ENCODE data around the gene MTA2.
"Not testable (repeated sequence)": the region's sequence is repeated elsewhere in the genome, so short reads cannot be mapped to it uniquely, and the experiment has no call there.

MTA2 gene

DNA sequence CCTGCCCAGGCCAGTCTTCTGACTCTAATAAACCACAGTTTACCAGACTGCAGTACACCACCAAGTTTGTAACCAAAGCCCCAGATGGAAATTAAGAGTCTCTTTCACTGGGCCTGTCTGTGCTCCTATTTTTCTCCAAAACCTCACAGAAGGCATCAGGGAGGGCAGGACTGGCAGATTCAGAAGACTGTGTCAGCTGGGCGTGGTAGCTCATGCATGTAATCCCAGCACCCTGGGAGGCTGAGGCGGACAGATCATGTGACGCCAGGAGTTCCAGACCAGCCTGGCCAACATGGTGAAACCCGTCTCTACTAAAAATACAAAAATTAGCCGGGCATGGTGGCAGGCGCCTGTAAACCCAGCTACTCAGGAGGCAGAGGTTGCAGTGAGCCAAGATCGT is 16.3 kb downstream of the MTA2 start:
- H3K9me3 ChIP-seq (ENCODE audit: control extremely low read depth in 1 of 5, control insufficient read depth in 4 of 5, insufficient read depth in 2 of 5, low read depth in 1 of 5, low read length in 4 of 5); H3K27ac ChIP-seq (ENCODE audit: insufficient read depth in 1 of 2, low read depth in 1 of 2, low read length in 2 of 2, poor library complexity in 1 of 2, severe bottlenecking in 2 of 2); POLR2A ChIA-PET; H3K4me3 ChIP-seq (ENCODE audit: control insufficient read depth in 1 of 7, extremely low read depth in 1 of 7, insufficient read depth in 4 of 7, low read depth in 2 of 7, low read length in 6 of 7); H3K27me3 ChIP-seq (replicated peaks in 2 of 5; ENCODE audit: control insufficient read depth in 4 of 5, insufficient read depth in 5 of 5, low read length in 4 of 5); H3K4me1 ChIP-seq (ENCODE audit: control extremely low read depth in 1 of 4, control insufficient read depth in 4 of 4, insufficient read depth in 4 of 4, low read length in 3 of 4); DNase-seq: not testable (repeated sequence)
- CTCF ChIA-PET = interaction anchor here (1.8 kb wide), 1 partner anchor 11 kb away, joined by 6 read pairs; the partner anchor contains the start of gene EEF1G
- WGBS (ENCODE audit: insufficient coverage) = 98% methylated on average over 6 of the region's 7 CpGs
- peaks cover 4 to 51% (median 38%) of the 10 kb centered on the region in 4 experiments for H3K36me3 ChIP-seq (ENCODE audit: control insufficient read depth in 4 of 4, insufficient read depth in 4 of 4, low read length in 3 of 4)

DNA sequence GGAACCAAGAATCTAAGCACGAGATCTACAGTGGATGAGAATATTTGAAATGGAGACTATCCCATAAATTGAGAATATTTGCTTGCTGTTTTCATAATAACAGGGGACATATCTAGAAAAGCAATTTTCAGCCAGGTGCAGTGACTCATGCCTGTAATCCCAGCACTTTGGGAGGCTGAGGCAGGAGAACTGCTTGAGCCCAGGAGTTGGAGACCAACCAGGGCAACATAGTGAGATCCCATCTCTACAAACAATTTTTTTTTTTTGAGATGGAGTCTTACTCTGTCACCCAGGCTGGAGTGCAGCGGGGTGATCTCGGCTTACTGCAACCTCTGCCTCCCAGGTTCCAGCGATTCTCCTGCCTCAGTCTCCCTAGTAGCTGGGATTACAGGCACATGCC is 19.9 kb downstream of the MTA2 start:
- CTCF ChIA-PET = interaction anchor here (0.9 kb wide), 1 partner anchor 202 kb away, joined by 4 read pairs; no protein-coding TSS in a partner anchor
- POLR2A ChIA-PET; H3K27ac ChIP-seq (ENCODE audit: insufficient read depth in 1 of 2, low read depth in 1 of 2, low read length in 2 of 2, poor library complexity in 1 of 2, severe bottlenecking in 2 of 2); H3K27me3 ChIP-seq (replicated peaks in 2 of 5; ENCODE audit: control insufficient read depth in 4 of 5, insufficient read depth in 5 of 5, low read length in 4 of 5); H3K4me1 ChIP-seq (ENCODE audit: control extremely low read depth in 1 of 4, control insufficient read depth in 4 of 4, insufficient read depth in 4 of 4, low read length in 3 of 4); H3K9me3 ChIP-seq (ENCODE audit: control extremely low read depth in 1 of 5, control insufficient read depth in 4 of 5, insufficient read depth in 2 of 5, low read depth in 1 of 5, low read length in 4 of 5); DNase-seq; H3K4me3 ChIP-seq (ENCODE audit: control insufficient read depth in 1 of 7, extremely low read depth in 1 of 7, insufficient read depth in 4 of 7, low read depth in 2 of 7, low read length in 6 of 7): not testable (repeated sequence)
- WGBS (ENCODE audit: insufficient coverage) = 100% methylated on average over 4 of the region's 4 CpGs
- H3K36me3 ChIP-seq (ENCODE audit: control insufficient read depth in 4 of 4, insufficient read depth in 4 of 4, low read length in 3 of 4) = peaks cover 9 to 63% (median 38%) of the 10 kb centered on the region in 4 experiments

DNA sequence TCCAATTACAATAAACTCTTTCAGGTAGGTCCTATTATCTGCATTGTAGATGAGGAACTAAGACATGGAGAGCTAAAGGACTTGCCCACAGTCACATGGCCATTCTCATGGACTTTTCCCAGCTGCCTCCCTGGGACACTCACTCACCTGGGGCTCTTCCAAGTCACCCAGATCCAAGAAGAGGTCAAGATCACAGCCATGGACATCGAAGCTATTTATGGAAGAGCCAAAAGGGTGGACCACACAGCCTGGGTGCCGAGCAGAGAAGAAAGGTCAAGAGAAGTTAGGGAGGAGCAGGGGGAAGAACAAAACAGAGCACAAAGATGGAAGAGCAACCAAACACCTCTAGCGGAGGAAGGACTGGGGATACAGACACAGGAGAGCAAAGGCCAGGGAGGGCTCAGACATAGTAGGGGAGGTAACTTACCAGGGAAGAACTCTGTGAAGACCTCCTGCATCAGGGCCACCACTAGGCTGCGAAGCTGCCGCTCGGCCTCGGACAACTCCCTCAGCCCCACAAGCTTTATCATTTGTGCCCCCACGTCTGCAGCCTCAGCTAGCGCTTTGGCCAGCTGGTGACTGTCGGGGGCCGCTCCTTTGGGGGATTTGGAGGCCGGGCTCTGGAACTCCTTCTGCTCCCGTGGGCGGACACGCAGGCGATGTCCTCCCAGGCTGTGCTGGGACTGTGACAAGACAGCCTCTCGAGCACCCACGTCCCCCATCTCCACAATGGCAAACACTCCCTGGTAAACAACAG is 20.5 kb downstream of the MTA2 start:
- Histone ChIP-seq H3K27me3 (replicated peaks in 2 of 5; ENCODE audit: control insufficient read depth in 4 of 5, insufficient read depth in 5 of 5, low read length in 4 of 5) (no peaks in the 10 kb centered on the region), H3K4me3 (ENCODE audit: control insufficient read depth in 1 of 7, extremely low read depth in 1 of 7, insufficient read depth in 4 of 7, low read depth in 2 of 7, low read length in 6 of 7) (no peak overlapping the region), H3K4me1 (ENCODE audit: control extremely low read depth in 1 of 4, control insufficient read depth in 4 of 4, insufficient read depth in 4 of 4, low read length in 3 of 4) (no peaks in the 10 kb centered on the region), H3K36me3 (ENCODE audit: control insufficient read depth in 4 of 4, insufficient read depth in 4 of 4, low read length in 3 of 4) (peaks cover 12 to 66% (median 41%) of the 10 kb centered on the region in 4 experiments), H3K9me3 (ENCODE audit: control extremely low read depth in 1 of 5, control insufficient read depth in 4 of 5, insufficient read depth in 2 of 5, low read depth in 1 of 5, low read length in 4 of 5) (no peaks in the 10 kb centered on the region), H3K27ac (ENCODE audit: insufficient read depth in 1 of 2, low read depth in 1 of 2, low read length in 2 of 2, poor library complexity in 1 of 2, severe bottlenecking in 2 of 2) (no peak overlapping the region)
- POLR2A ChIA-PET = no interaction called here
- CTCF ChIA-PET = interaction anchor here (1.4 kb wide), 1 partner anchor 12 kb away, joined by 3 read pairs; no protein-coding TSS in a partner anchor
- WGBS (ENCODE audit: insufficient coverage) = 98% methylated on average over 11 of the region's 18 CpGs
- no peak for DNase-seq

DNA sequence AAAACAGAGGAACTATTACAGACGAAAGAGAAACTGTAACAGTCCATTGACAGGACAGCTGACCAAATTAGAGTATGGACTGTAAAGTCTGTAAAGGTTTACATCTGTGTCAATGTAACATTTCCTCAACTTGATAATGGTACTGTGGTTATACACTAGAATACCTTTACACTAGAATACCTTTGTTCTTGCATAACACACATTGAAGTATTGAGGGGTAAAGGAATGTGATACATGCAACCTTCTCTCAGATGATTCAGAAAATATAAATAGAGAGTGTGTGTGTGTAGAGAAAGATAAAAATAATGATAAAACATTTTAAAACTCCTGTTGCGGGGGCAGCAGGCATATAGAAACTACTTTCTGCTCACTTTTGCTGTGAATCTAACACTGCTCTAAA is 22.4 kb downstream of the MTA2 start:
- no peaks in the 10 kb centered on the region for H3K9me3 ChIP-seq (ENCODE audit: control extremely low read depth in 1 of 5, control insufficient read depth in 4 of 5, insufficient read depth in 2 of 5, low read depth in 1 of 5, low read length in 4 of 5)
- no peak overlapping the region for H3K4me3 ChIP-seq (ENCODE audit: control insufficient read depth in 1 of 7, extremely low read depth in 1 of 7, insufficient read depth in 4 of 7, low read depth in 2 of 7, low read length in 6 of 7)
- POLR2A ChIA-PET = no interaction called here
- no peaks in the 10 kb centered on the region for H3K27me3 ChIP-seq (replicated peaks in 2 of 5; ENCODE audit: control insufficient read depth in 4 of 5, insufficient read depth in 5 of 5, low read length in 4 of 5)
- H3K27ac ChIP-seq (ENCODE audit: insufficient read depth in 1 of 2, low read depth in 1 of 2, low read length in 2 of 2, poor library complexity in 1 of 2, severe bottlenecking in 2 of 2) = no peak overlapping the region
- H3K36me3 ChIP-seq (ENCODE audit: control insufficient read depth in 4 of 4, insufficient read depth in 4 of 4, low read length in 3 of 4) = peaks cover 10 to 62% (median 40%) of the 10 kb centered on the region in 4 experiments
- peaks cover 2 to 15% (median 15%) of the 10 kb centered on the region in 4 experiments for H3K4me1 ChIP-seq (ENCODE audit: control extremely low read depth in 1 of 4, control insufficient read depth in 4 of 4, insufficient read depth in 4 of 4, low read length in 3 of 4)
- CTCF ChIA-PET = interaction anchor here (1.4 to 1.5 kb wide), 2 partner anchors 9 to 13 kb away, joined by 3 read pairs; no protein-coding TSS in a partner anchor
- no peak for DNase-seq
- WGBS (ENCODE audit: insufficient coverage) = 100% methylated on average over 1 of the region's 2 CpGs

DNA sequence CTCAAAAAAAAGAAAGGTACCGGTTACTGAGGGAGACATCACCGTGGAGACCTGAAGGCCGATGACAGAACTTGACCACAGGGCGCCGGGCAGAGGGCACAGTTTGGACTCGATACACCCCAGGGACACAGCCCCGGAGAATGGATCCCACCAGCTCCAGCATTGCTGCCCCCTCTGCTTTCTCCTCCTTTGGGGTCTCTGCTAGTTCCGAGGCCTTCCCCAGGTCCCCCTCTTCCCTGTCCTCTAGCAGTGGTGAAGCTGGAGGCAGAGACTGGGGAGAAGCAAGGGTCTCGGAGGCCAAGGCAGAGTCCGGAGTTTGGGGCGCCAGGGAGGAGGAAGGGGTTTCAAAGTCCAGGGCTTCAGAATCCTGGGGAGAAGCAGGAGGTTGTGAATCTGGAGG is 23.1 kb downstream of the MTA2 start:
- POLR2A ChIA-PET = interaction anchor here (0.5 kb wide), 1 partner anchor 149 kb away, joined by 3 read pairs; no protein-coding TSS in a partner anchor
- no peak overlapping the region for H3K4me3 ChIP-seq (ENCODE audit: control insufficient read depth in 1 of 7, extremely low read depth in 1 of 7, insufficient read depth in 4 of 7, low read depth in 2 of 7, low read length in 6 of 7)
- peaks cover 2 to 17% (median 17%) of the 10 kb centered on the region in 4 experiments for H3K4me1 ChIP-seq (ENCODE audit: control extremely low read depth in 1 of 4, control insufficient read depth in 4 of 4, insufficient read depth in 4 of 4, low read length in 3 of 4)
- CTCF ChIA-PET = interaction anchor here (1.4 to 1.5 kb wide), 2 partner anchors 10 to 13 kb away, joined by 3 read pairs; no protein-coding TSS in a partner anchor
- H3K27ac ChIP-seq (ENCODE audit: insufficient read depth in 1 of 2, low read depth in 1 of 2, low read length in 2 of 2, poor library complexity in 1 of 2, severe bottlenecking in 2 of 2) = no peak overlapping the region
- H3K9me3 ChIP-seq (ENCODE audit: control extremely low read depth in 1 of 5, control insufficient read depth in 4 of 5, insufficient read depth in 2 of 5, low read depth in 1 of 5, low read length in 4 of 5) = no peaks in the 10 kb centered on the region
- no peak for DNase-seq
- no peaks in the 10 kb centered on the region for H3K27me3 ChIP-seq (replicated peaks in 2 of 5; ENCODE audit: control insufficient read depth in 4 of 5, insufficient read depth in 5 of 5, low read length in 4 of 5)
- WGBS (ENCODE audit: insufficient coverage) = 98% methylated on average over 6 of the region's 11 CpGs
- H3K36me3 ChIP-seq (ENCODE audit: control insufficient read depth in 4 of 4, insufficient read depth in 4 of 4, low read length in 3 of 4) = peaks cover 10 to 58% (median 35%) of the 10 kb centered on the region in 4 experiments

DNA sequence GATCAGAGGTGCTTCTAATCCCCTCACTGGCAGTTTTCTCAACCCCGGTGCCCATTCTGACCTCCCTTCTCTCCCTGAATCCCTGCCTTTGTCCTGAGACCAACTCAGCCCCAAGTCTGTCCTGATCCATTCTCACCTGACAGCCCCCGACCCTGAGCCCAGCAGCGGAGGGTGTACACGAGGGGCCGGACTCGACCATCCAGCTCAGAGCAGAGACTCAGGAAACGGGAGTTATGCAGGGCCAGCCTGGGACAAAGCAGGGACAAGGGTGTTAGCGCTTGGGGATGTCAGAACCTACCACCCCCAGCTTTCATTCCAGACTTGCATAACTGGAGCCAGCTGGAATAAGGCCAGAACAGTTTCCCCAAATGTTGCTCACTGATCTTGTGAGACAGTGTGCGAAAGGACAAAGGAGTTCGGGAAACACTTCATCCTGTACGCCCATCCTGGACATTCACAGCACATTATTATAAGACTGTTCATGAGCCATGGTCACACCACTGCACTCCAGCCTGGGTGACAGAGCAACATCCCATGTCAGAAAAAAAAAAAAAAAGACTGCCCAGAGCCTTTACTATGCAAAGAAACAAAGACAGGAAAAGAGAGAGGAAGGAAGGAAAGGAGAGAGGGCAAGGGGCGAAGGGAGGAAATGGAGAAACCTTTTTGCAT is 24.5 kb downstream of the MTA2 start:
- ChIA-PET POLR2A (interaction anchor here (0.6 kb wide), 1 partner anchor 1628 kb away, joined by 3 read pairs; no protein-coding TSS in a partner anchor), CTCF (interaction anchor here (1.8 kb wide), 1 partner anchor 15 kb away, joined by 8 read pairs; the partner anchor contains the start of gene TUT1)
- no peak overlapping the region for H3K27ac ChIP-seq (ENCODE audit: insufficient read depth in 1 of 2, low read depth in 1 of 2, low read length in 2 of 2, poor library complexity in 1 of 2, severe bottlenecking in 2 of 2)

More for the DNA sequence above, 24.5 kb downstream of the MTA2 start:
- 84% methylated on average over 5 of the region's 12 CpGs for WGBS (ENCODE audit: insufficient coverage)
- DNase-seq = no peak
- Histone ChIP-seq H3K36me3 (ENCODE audit: control insufficient read depth in 4 of 4, insufficient read depth in 4 of 4, low read length in 3 of 4) (peaks cover 10 to 57% (median 37%) of the 10 kb centered on the region in 4 experiments), H3K27me3 (replicated peaks in 2 of 5; ENCODE audit: control insufficient read depth in 4 of 5, insufficient read depth in 5 of 5, low read length in 4 of 5) (no peaks in the 10 kb centered on the region), H3K4me3 (ENCODE audit: control insufficient read depth in 1 of 7, extremely low read depth in 1 of 7, insufficient read depth in 4 of 7, low read depth in 2 of 7, low read length in 6 of 7) (no peak overlapping the region), H3K4me1 (ENCODE audit: control extremely low read depth in 1 of 4, control insufficient read depth in 4 of 4, insufficient read depth in 4 of 4, low read length in 3 of 4) (peaks cover 8 to 26% (median 25%) of the 10 kb centered on the region in 4 experiments), H3K9me3 (ENCODE audit: control extremely low read depth in 1 of 5, control insufficient read depth in 4 of 5, insufficient read depth in 2 of 5, low read depth in 1 of 5, low read length in 4 of 5) (no peaks in the 10 kb centered on the region)

Measured in common myeloid progenitor, CD34-positive (primary cell).